OCI-LY3 (cell line): ENCODE results near the gene UNC45A.
"Not testable (repeated sequence)": the region's sequence is repeated elsewhere in the genome, so short reads cannot be mapped to it uniquely, and the experiment has no call there.

Experiments used
- H2AFZ ChIP-seq: fragments of 200-600, 300-600 bp; shearing (Covaris generic); 2 replicates; pipeline ENCODE4 v1.6.0; 2014; ENCODE audit warnings: antibody characterized with exemption, low read depth, low read length
- H3K27ac ChIP-seq: fragments of 200-600, 300-600 bp; sonication (generic); 2 replicates; pipeline ENCODE4 v1.5.1; 2014; ENCODE audit warnings: mild to moderate bottlenecking, low read length, moderate library complexity, mixed read lengths
- H3K27me3 ChIP-seq: fragments of 200-600, 300-600 bp; sonication (generic); 2 replicates; pipeline ENCODE4 v1.6.1; 2014; ENCODE audit warnings: low read depth, low read length, mixed read lengths
- H3K36me3 ChIP-seq: fragments of 200-600, 300-600 bp; sonication (generic); replicated peaks from 2 replicates; pipeline ENCODE3; 2014; ENCODE audit warnings: low read depth, low read length, mixed read lengths
- H3K4me1 ChIP-seq: fragments of 300-600, 200-600 bp; sonication (generic); 2 replicates; pipeline ENCODE4 v1.6.1; 2014; ENCODE audit warnings: low read length, mixed read lengths
- H3K4me2 ChIP-seq: fragments of 200-600, 300-600 bp; sonication (generic); 2 replicates; pipeline ENCODE4 v1.6.1; 2014; ENCODE audit warnings: low read length, mixed read lengths
- H3K4me3 ChIP-seq: fragments of 300-600, 200-600 bp; sonication (generic); 2 replicates; pipeline ENCODE4 v1.5.1; 2014; ENCODE audit warnings: antibody characterized with exemption, mild to moderate bottlenecking, low read length, moderate library complexity
- H3K79me2 ChIP-seq: fragments of 300-600, 200-600 bp; shearing (Covaris generic); 2 replicates; pipeline ENCODE4 v1.6.1; 2014; ENCODE audit warnings: mild to moderate bottlenecking, low read length, mixed read lengths
- H3K9ac ChIP-seq: fragments of 300-600, 200-600 bp; shearing (Covaris generic); 2 replicates; pipeline ENCODE4 v1.6.0; 2014; ENCODE audit warnings: mild to moderate bottlenecking, low read length, moderate library complexity
- H3K9me3 ChIP-seq: fragments of 200-600, 300-600 bp; shearing (Covaris generic); 2 replicates; pipeline ENCODE4 v1.6.1; 2014; ENCODE audit warnings: low read length, mixed read lengths; ENCODE audit not compliant: insufficient read depth
- H4K20me1 ChIP-seq: fragments of 200-600, 300-600 bp; sonication (generic); 2 replicates; pipeline ENCODE4 v1.6.1; 2016; ENCODE audit warnings: low read length, mixed read lengths; ENCODE audit not compliant: insufficient read depth
- EZH2phosphoT487 ChIP-seq: fragments of 200-600 bp; shearing (Covaris generic); IDR thresholded peaks from 2 replicates; pipeline ENCODE4 v1.6.1; 2018; ENCODE audit warnings: antibody characterized with exemption, mixed run types, low read depth
- TF ChIP-seq, protein P1 (sequence below): fragments of 200-600, 300-600 bp; sonication (generic); IDR thresholded peaks from 2 replicates; pipeline ENCODE4 v1.5.1; 2014; ENCODE audit warnings: antibody characterized with exemption, low read length, low read depth

Gene UNC45A

GRCh38 chr15:90924375-90924774 lies 10.7 kb upstream of the UNC45A start:
- H2AFZ ChIP-seq = no peak overlapping the region
- H3K9me3 ChIP-seq = no peaks in the 10 kb centered on the region
- H4K20me1 ChIP-seq = no peaks in the 10 kb centered on the region
- H3K27ac ChIP-seq = peak overlapping the region; percentile 51
- H3K79me2 ChIP-seq = no peaks in the 10 kb centered on the region
- peak overlapping the region; percentile 70 for H3K4me2 ChIP-seq
- no peaks in the 10 kb centered on the region for H3K27me3 ChIP-seq
- peaks cover 13% of the 10 kb centered on the region for H3K36me3 ChIP-seq
- H3K4me1 ChIP-seq = peaks cover 45% of the 10 kb centered on the region
- TF ChIP-seq EZH2phosphoT487 = no peak
- TF ChIP-seq, protein P1, sequence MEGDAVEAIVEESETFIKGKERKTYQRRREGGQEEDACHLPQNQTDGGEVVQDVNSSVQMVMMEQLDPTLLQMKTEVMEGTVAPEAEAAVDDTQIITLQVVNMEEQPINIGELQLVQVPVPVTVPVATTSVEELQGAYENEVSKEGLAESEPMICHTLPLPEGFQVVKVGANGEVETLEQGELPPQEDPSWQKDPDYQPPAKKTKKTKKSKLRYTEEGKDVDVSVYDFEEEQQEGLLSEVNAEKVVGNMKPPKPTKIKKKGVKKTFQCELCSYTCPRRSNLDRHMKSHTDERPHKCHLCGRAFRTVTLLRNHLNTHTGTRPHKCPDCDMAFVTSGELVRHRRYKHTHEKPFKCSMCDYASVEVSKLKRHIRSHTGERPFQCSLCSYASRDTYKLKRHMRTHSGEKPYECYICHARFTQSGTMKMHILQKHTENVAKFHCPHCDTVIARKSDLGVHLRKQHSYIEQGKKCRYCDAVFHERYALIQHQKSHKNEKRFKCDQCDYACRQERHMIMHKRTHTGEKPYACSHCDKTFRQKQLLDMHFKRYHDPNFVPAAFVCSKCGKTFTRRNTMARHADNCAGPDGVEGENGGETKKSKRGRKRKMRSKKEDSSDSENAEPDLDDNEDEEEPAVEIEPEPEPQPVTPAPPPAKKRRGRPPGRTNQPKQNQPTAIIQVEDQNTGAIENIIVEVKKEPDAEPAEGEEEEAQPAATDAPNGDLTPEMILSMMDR = no peak
- peak overlapping the region; percentile 33 for H3K4me3 ChIP-seq
- H3K9ac ChIP-seq = peak overlapping the region; percentile 45

GRCh38 chr15:90926766-90927165 lies 8.3 kb upstream of the UNC45A start:
- not testable (repeated sequence) for H2AFZ ChIP-seq, H3K9me3 ChIP-seq
- H3K4me1 ChIP-seq = peaks cover 57% of the 10 kb centered on the region

DNA sequence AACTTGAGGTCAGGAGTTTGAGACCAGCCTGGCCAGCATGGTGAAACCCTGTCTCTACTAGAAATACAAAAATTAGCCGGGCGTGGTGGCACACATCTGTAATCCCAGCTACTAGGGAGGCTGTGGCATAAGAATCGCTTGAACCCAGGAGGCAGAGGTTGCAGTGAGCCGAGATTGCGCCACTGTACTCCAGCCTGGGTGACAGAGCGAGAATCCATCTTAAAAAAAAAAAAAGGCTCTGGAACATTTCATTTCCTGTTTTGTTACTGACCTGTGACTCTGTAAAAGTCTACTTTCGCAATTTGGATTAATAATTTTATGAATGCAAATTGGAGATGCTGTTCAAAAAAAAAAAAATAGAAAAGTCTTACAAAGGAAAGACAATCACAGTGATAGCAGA lies 7.0 kb upstream of the UNC45A start:
- H3K27ac ChIP-seq = peak overlapping the region; percentile 16; the same call in 1 of the 2 replicates
- H3K4me2 ChIP-seq = peak overlapping the region; percentile 97
- H3K4me1 ChIP-seq = peaks cover 54% of the 10 kb centered on the region
- not testable (repeated sequence) for H3K9me3 ChIP-seq, H3K36me3 ChIP-seq, H3K79me2 ChIP-seq, H2AFZ ChIP-seq, H3K27me3 ChIP-seq, H4K20me1 ChIP-seq
- H3K4me3 ChIP-seq = peak overlapping the region; percentile 25; the same call in 1 of the 2 replicates
- 0 out of 2 replicates have a peak overlapping the region, but pooled peaks have one; percentile 9 for H3K9ac ChIP-seq

More at GRCh38 chr15:90926766-90927165, 8.3 kb upstream of the UNC45A start:
- not testable (repeated sequence) for H3K79me2 ChIP-seq, H3K4me2 ChIP-seq, H3K27ac ChIP-seq, H3K36me3 ChIP-seq, H4K20me1 ChIP-seq, H3K4me3 ChIP-seq, H3K9ac ChIP-seq, H3K27me3 ChIP-seq

DNA sequence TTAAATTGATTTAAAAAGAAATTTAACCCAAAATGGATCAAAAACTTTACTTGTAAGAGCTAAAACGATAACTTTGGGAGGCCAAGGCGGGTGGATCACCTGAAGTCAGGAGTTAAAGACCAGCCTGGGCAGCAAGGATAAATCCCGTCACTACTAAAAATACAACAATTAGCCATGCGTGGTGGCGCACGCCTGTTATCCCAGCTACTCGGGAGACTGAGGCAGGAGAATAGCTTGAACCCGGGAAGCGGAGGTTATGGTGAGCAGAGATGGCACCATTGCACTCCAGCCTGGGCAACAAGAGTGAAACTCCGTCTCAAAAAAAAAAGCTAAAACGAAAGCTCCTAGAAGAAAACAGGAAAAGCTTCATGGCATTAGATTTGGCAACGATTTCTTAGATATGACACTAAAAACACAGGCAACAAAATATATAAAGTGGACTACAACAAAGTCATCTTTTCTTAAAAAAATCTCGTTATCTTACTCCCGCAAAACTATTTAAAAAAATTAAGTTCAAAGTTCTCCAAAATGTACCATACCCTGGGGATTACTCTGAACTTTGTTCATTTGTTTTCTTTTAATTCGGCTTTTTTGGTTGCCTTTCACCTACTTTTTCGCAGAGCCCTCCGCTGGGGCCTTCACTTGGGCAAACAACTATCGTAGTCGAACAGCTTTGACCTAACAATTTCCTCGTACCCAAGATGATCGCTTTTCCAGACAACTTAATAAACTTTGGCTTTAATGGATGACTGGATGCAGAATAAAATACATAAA lies 5.7 kb upstream of the UNC45A start:
- Histone ChIP-seq H3K4me2 (peak overlapping the region; percentile 97), H3K36me3 (no peaks in the 10 kb centered on the region), H3K9me3 (no peaks in the 10 kb centered on the region), H2AFZ (peak overlapping the region; percentile 73), H3K27ac (peak overlapping the region; percentile 68), H3K27me3 (no peaks in the 10 kb centered on the region), H3K4me3 (peak overlapping the region; percentile 91), H4K20me1 (no peaks in the 10 kb centered on the region), H3K4me1 (peaks cover 48% of the 10 kb centered on the region), H3K9ac (peak overlapping the region; percentile 94), H3K79me2 (no peaks in the 10 kb centered on the region)
- TF ChIP-seq, protein P1 = no peak; the same call in 1 of the 2 replicates
- no peak for TF ChIP-seq EZH2phosphoT487

- no peaks in the 10 kb centered on the region for H3K27me3 ChIP-seq
- 0 out of 2 replicates have a peak overlapping the region, but pooled peaks have one; percentile 73 for H2AFZ ChIP-seq
- peak overlapping the region; percentile 97 for H3K4me2 ChIP-seq
- H3K9me3 ChIP-seq = no peaks in the 10 kb centered on the region
- peak overlapping the region; percentile 94 for H3K9ac ChIP-seq
- peaks cover 8% of the 10 kb centered on the region for H3K79me2 ChIP-seq
- H3K36me3 ChIP-seq = no peaks in the 10 kb centered on the region
- peak overlapping the region; percentile 91 for H3K4me3 ChIP-seq
- H3K27ac ChIP-seq = peak overlapping the region; percentile 68
- TF ChIP-seq, protein P1 = no peak
- no peak for TF ChIP-seq EZH2phosphoT487
- H4K20me1 ChIP-seq = peaks cover under 1% of the 10 kb centered on the region; the same call in 1 of the 2 replicates
- peaks cover 47% of the 10 kb centered on the region for H3K4me1 ChIP-seq
These were observed 4.1 kb upstream of the UNC45A start for GRCh38 chr15:90930861-90931574.
